PC-3 (cell line): ENCODE results near the gene WDR89. TPM values are rescaled to one million over a fixed set of nuclear protein-coding genes. Genes with fewer than 3 reads are reported as not detected.

Experiments
- ATAC-seq: fragments of 200-7000 bp; cut with Tn5 transposase; 2 replicates; pipeline ENCODE4 v1.9.1; 2020; ENCODE audit warnings: mild to moderate bottlenecking, moderate library complexity
- BruUV-seq: library from RNA; stranded (reverse); fragments of 400-500 nt; replicated peaks from 2 replicates; lab custom pipeline; 2021; lab: Mats Ljungman, UMichigan
- CTCF ChIA-PET: fragments of 300-600 bp; sonication (Branson Sonifier 250); formaldehyde crosslinking; loops from one replicate; lab custom pipeline; 2022; ENCODE audit warnings: antibody characterized with exemption; lab: Charles Lee
- POLR2A ChIA-PET: fragments of 300-600 bp; sonication (Branson Sonifier 250); formaldehyde crosslinking; loops from one replicate; lab custom pipeline; 2022; ENCODE audit warnings: antibody characterized with exemption; ENCODE audit not compliant: unreplicated experiment; lab: Charles Lee
- DNase-seq: peaks from one replicate; pipeline ENCODE4 v3.0.0-alpha.2; 2015
- H2AFZ ChIP-seq: fragments of 300-600 bp; sonication (generic); 2 replicates; pipeline ENCODE4 v1.6.0; 2016; ENCODE audit warnings: antibody characterized with exemption, low read length
- H3F3A ChIP-seq: fragments of 300-600 bp; sonication (generic); one replicate; pipeline ENCODE4 v1.6.0; 2017; ENCODE audit warnings: antibody characterized with exemption, low read length, control low read depth, mild to moderate bottlenecking; ENCODE audit not compliant: unreplicated experiment
- H3K27ac ChIP-seq: fragments of 300-600 bp; sonication (generic); 2 replicates; pipeline ENCODE4 v1.5.1; 2016; ENCODE audit warnings: mild to moderate bottlenecking, low read length
- H3K27me3 ChIP-seq: fragments of 300-600 bp; sonication (generic); 2 replicates; pipeline ENCODE4 v1.6.1; 2016; ENCODE audit warnings: low read length, mixed read lengths
- H3K36me3 ChIP-seq: fragments of 300-600 bp; sonication (generic); 2 replicates; pipeline ENCODE4 v1.6.1; 2016; ENCODE audit warnings: low read depth, mixed run types, low read length, mixed read lengths
- H3K4me1 ChIP-seq: fragments of 300-600 bp; sonication (generic); 2 replicates; pipeline ENCODE4 v1.5.1; 2016; ENCODE audit warnings: low read length; ENCODE audit not compliant: insufficient read depth
- H3K4me2 ChIP-seq: fragments of 300-600 bp; sonication (generic); 2 replicates; pipeline ENCODE4 v1.6.0; 2016; ENCODE audit warnings: low read length
- H3K4me3 ChIP-seq: fragments of 300-600 bp; sonication (generic); 2 replicates; pipeline ENCODE4 v1.5.1; 2016; ENCODE audit warnings: mild to moderate bottlenecking, low read length, mixed read lengths
- H3K79me2 ChIP-seq: fragments of 300-600 bp; sonication (generic); 2 replicates; pipeline ENCODE4 v1.6.1; 2017; ENCODE audit warnings: low read length, mixed read lengths
- H3K9ac ChIP-seq: fragments of 300-600 bp; sonication (generic); 2 replicates; pipeline ENCODE4 v1.6.0; 2016; ENCODE audit warnings: mild to moderate bottlenecking, low read length
- H3K9me2 ChIP-seq: fragments of 300-600 bp; sonication (generic); replicated peaks from 2 replicates; pipeline ENCODE4 v1.6.1; 2016; ENCODE audit warnings: mixed run types, low read length, mixed read lengths
- H3K9me3 ChIP-seq: fragments of 300-600 bp; sonication (generic); 2 replicates; pipeline ENCODE4 v1.6.1; 2016; ENCODE audit warnings: low read length, mixed read lengths
- H4K20me1 ChIP-seq: fragments of 300-600 bp; sonication (generic); 2 replicates; pipeline ENCODE4 v1.6.1; 2016; ENCODE audit warnings: low read length, mixed read lengths
- CTCF ChIP-seq: fragments of 300-600 bp; sonication (generic); conservative IDR thresholded peaks from 2 replicates; pipeline ENCODE4 v1.5.1; 2017; ENCODE audit warnings: antibody characterized with exemption, low read depth, mild to moderate bottlenecking, low read length
- EZH2 ChIP-seq: fragments of 300-600 bp; sonication (generic); IDR thresholded peaks from one replicate; pipeline ENCODE4 v1.6.1; 2017; ENCODE audit warnings: antibody characterized with exemption, mild to moderate bottlenecking, low read length; ENCODE audit not compliant: unreplicated experiment
- EZH2phosphoT487 ChIP-seq: fragments of 300-600 bp; sonication (generic); IDR thresholded peaks from 2 replicates; pipeline ENCODE4 v1.6.1; 2018; ENCODE audit warnings: mild to moderate bottlenecking, antibody characterized with exemption, low read length, borderline replicate concordance
- intact Hi-C: fragments of 100-400 bp; cut with micrococcal nuclease; formaldehyde crosslinking; loops from 2 replicates; pipeline ENCODE4 v1.9.0; 2023
- total RNA-seq: library from RNA; depleted of rRNA; stranded (reverse); fragments of >200 nt; gene quantifications from 2 replicates; pipeline ENCODE4 v1.2.3, GENCODE V29; 2014

WDR89 gene
- total RNA-seq, 1 experiment from 2014 or later: 19.0 TPM

- no peaks in the 10 kb centered on the region for H4K20me1 ChIP-seq
- H3K9me2 ChIP-seq: no peaks in the 10 kb centered on the region
- intact Hi-C loops: loop anchor here (1.0 kb wide), 4 partner anchors 37 to 92 kb away; partner anchors contain the start of genes SGPP1 and WDR89
- ChIA-PET CTCF (interaction anchor here (0.6 to 1.9 kb wide), 3 partner anchors 36 to 1886 kb away, joined by 3 to 16 read pairs (median 3); partner anchors contain the start of gene WDR89), POLR2A (interaction anchor here (0.6 to 1.8 kb wide), 2 partner anchors 36 to 847 kb away, joined by 4 to 18 read pairs; partner anchors contain the start of gene WDR89)
- H3K27me3 ChIP-seq: no peaks in the 10 kb centered on the region
- peak overlapping the region; percentile 60 for H3K4me2 ChIP-seq
- BruUV-seq: no TSS peak
- H3K36me3 ChIP-seq: no peaks in the 10 kb centered on the region
- H2AFZ ChIP-seq: no peak overlapping the region
- peak; percentile 96 for DNase-seq
- H3K27ac ChIP-seq: peak overlapping the region; percentile 94
- TF ChIP-seq CTCF (no peak), EZH2phosphoT487 (no peak), EZH2 (no peak)
- no peaks in the 10 kb centered on the region for H3K9me3 ChIP-seq
- peak overlapping the region; percentile 28 for H3K4me3 ChIP-seq
- no peaks in the 10 kb centered on the region for H3F3A ChIP-seq
- peak; percentile 92 for ATAC-seq
- peaks cover 23% of the 10 kb centered on the region for H3K4me1 ChIP-seq
- no peaks in the 10 kb centered on the region for H3K79me2 ChIP-seq
- H3K9ac ChIP-seq: peak overlapping the region; percentile 68
Observed at GRCh38 chr14:63677891-63678379, 36.3 kb upstream of the WDR89 start.

DNA sequence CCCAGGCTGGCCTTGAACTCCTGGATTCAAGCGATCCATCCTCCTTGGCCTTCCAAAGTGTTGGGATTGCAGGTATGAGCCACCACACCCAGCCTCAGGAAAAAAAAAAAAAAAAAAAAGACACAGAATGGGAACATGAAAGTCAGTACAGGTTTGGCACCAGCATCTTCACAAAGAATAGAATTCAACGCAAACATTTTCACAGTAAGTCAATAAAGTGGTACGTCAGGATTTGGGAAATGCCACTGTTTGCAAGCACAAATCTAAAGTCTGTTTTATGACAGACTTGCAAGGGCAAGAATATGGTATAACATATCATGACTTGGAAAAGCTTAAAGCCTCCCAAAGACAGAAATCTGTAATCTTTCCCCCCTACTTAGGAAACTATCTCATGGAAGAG, 34.9 kb upstream of the WDR89 start:
- intact Hi-C loops: no loop called here
- TF ChIP-seq CTCF: no peak
- TF ChIP-seq EZH2: no peak
- TF ChIP-seq EZH2phosphoT487: no peak
- Histone ChIP-seq H3K4me3 (no peak overlapping the region), H3K36me3 (no peaks in the 10 kb centered on the region), H3F3A (no peaks in the 10 kb centered on the region), H3K9ac (peak overlapping the region; percentile 68; the same call in 1 of the 2 replicates), H3K4me1 (peaks cover 26% of the 10 kb centered on the region), H3K9me3 (no peaks in the 10 kb centered on the region), H3K9me2 (no peaks in the 10 kb centered on the region), H3K4me2 (no peak overlapping the region), H3K27me3 (no peaks in the 10 kb centered on the region), H3K79me2 (no peaks in the 10 kb centered on the region), H2AFZ (no peak overlapping the region), H3K27ac (0 out of 2 replicates have a peak overlapping the region, but pooled peaks have one; percentile 94), H4K20me1 (no peaks in the 10 kb centered on the region)
- ChIA-PET POLR2A (no interaction called here), CTCF (no interaction called here)
- no TSS peak for BruUV-seq
- DNase-seq: no peak
- ATAC-seq: no peak

GRCh38 chr14:63673886-63674497, 32.3 kb upstream of the WDR89 start:
- no peak for DNase-seq
- Histone ChIP-seq H3K4me2 (no peak overlapping the region), H3K9ac (no peak overlapping the region), H3K36me3 (no peaks in the 10 kb centered on the region), H3K9me2 (no peaks in the 10 kb centered on the region), H3F3A (no peaks in the 10 kb centered on the region), H3K9me3 (no peaks in the 10 kb centered on the region), H2AFZ (no peak overlapping the region), H3K27me3 (no peaks in the 10 kb centered on the region), H3K27ac (no peak overlapping the region), H4K20me1 (no peaks in the 10 kb centered on the region), H3K4me1 (peaks cover 23% of the 10 kb centered on the region), H3K79me2 (no peaks in the 10 kb centered on the region), H3K4me3 (no peak overlapping the region)
- CTCF ChIA-PET: no interaction called here
- POLR2A ChIA-PET: no interaction called here
- no TSS peak for BruUV-seq
- ATAC-seq: no peak
- intact Hi-C loops: no loop called here
- TF ChIP-seq CTCF: no peak
- no peak for TF ChIP-seq EZH2
- no peak for TF ChIP-seq EZH2phosphoT487
